Measurements from ENCODE around the gene GRID2. TPM values are rescaled to one million over a fixed set of nuclear protein-coding genes. Genes with fewer than 3 reads are reported as not detected.

The GRID2 gene
- polyA plus RNA-seq, 3 donors = 3.3 to 6.3 (median 4.8) TPM

GRCh38 chr4:93814722-93815121, 1511.0 kb downstream of the GRID2 start:
- DNase-seq (ENCODE audit: extremely low read depth in 1 of 11, low read depth in 9 of 11, low spot score in 4 of 11) = no peak

All from renal cortex interstitium (tissue), 11 donors.